ENCODE measurements around the gene SHROOM1. TPM values are rescaled to one million over a fixed set of nuclear protein-coding genes. Genes with fewer than 3 reads are reported as not detected.
"Not testable (repeated sequence)": the region's sequence is repeated elsewhere in the genome, so short reads cannot be mapped to it uniquely, and the experiment has no call there.

Gene SHROOM1
- total and polyA plus RNA-seq, 8 donors, result 5.3 to 264 (median 23.2) TPM

DNA sequence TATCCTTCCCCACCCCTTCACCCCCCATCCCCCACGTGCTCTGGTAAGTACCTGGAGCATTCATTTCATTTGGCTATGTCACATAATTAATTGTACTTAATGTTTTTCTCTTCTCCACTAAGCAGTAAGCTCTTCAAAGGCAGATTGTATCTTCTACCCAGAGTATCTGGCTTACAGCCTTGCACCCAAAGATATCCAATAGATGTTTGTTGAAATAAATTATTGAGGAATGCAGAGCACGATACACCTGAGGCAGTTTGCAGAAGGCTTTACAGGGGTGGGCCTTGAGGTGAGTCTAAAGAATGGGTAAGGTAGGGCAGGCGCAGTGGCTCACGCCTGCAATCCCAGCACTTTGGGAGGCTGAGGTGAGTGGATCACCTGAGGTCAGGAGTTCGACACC, 19.8 kb downstream of the SHROOM1 start:
- H3K36me3 ChIP-seq, result no peaks in the 10 kb centered on the region
- H3K4me3 ChIP-seq, result no peak overlapping the region
- H3K4me1 ChIP-seq, result peaks cover 26 to 64% (median 49%) of the 10 kb centered on the region in 4 donors
- 78 to 90% (median 84%) methylated on average over 5 of the region's 5 CpGs for WGBS, 5 donors
- peak overlapping the region in 4 of 5 donors; percentile 11 to 74 (median 60) for H3K27ac ChIP-seq
- peaks cover 5 to 51% (median 29%) of the 10 kb centered on the region in 3 donors for H3K27me3 ChIP-seq
- TF ChIP-seq EP300 (IDR thresholded peaks at IDR 0.05) (no peak), POLR2A (IDR thresholded peaks at IDR 0.05) (no peak), POLR2AphosphoS5 (IDR thresholded peaks at IDR 0.05) (no peak)
- TF ChIP-seq, protein P1, sequence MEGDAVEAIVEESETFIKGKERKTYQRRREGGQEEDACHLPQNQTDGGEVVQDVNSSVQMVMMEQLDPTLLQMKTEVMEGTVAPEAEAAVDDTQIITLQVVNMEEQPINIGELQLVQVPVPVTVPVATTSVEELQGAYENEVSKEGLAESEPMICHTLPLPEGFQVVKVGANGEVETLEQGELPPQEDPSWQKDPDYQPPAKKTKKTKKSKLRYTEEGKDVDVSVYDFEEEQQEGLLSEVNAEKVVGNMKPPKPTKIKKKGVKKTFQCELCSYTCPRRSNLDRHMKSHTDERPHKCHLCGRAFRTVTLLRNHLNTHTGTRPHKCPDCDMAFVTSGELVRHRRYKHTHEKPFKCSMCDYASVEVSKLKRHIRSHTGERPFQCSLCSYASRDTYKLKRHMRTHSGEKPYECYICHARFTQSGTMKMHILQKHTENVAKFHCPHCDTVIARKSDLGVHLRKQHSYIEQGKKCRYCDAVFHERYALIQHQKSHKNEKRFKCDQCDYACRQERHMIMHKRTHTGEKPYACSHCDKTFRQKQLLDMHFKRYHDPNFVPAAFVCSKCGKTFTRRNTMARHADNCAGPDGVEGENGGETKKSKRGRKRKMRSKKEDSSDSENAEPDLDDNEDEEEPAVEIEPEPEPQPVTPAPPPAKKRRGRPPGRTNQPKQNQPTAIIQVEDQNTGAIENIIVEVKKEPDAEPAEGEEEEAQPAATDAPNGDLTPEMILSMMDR (IDR thresholded peaks at IDR 0.05), result no peak
- no peak for DNase-seq
- intact Hi-C loops (cut with DNase I; ENCODE audit: low total_unique reads), result no loop called here
- H3K9me3 ChIP-seq, result no peaks in the 10 kb centered on the region

DNA sequence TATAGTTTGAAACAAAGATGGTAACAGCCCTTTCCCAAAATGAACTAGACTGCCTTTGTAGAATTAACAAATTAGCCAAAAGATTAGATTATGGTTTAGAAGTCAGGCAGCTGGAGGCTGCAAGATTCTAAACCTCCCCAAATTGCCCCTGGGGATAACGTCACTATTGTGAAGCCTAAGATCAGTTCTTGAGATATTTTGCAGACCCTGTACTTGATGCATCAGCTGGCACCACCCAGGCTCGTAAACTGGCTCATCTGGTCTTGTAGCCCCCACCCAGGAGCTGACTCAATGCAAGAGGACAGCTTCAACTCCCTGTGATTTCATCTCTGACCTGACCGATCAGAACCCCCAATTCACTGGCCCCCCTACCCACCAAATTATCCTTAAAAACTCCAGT, 21.6 kb downstream of the SHROOM1 start:
- no peak for TF ChIP-seq POLR2A (IDR thresholded peaks at IDR 0.05)
- TF ChIP-seq, protein P1 (IDR thresholded peaks at IDR 0.05), result no peak
- TF ChIP-seq POLR2AphosphoS5 (IDR thresholded peaks at IDR 0.05), result no peak
- no peak for TF ChIP-seq EP300 (IDR thresholded peaks at IDR 0.05)
- Histone ChIP-seq H3K27me3 (peaks cover 0 to 40% (median 24%) of the 10 kb centered on the region in 3 donors), H3K4me3 (no peak overlapping the region), H3K36me3 (no peaks in the 10 kb centered on the region), H3K4me1 (peaks cover 21 to 53% (median 41%) of the 10 kb centered on the region in 4 donors), H3K27ac (peak overlapping the region; percentile 42 to 74 (median 67)), H3K9me3 (no peaks in the 10 kb centered on the region)
- DNase-seq, result no peak
- intact Hi-C loops (cut with DNase I; ENCODE audit: low total_unique reads), result no loop called here
- 20 to 47% (median 30%) methylated on average over 3 of the region's 3 CpGs for WGBS, 5 donors

GRCh38 chr5:132808448-132808847, 22.0 kb downstream of the SHROOM1 start:
- peaks cover 19 to 49% (median 37%) of the 10 kb centered on the region in 4 donors for H3K4me1 ChIP-seq
- H3K27me3 ChIP-seq, result peaks cover 0 to 36% (median 20%) of the 10 kb centered on the region in 3 donors
- no peaks in the 10 kb centered on the region for H3K9me3 ChIP-seq
- no peak for DNase-seq
- H3K36me3 ChIP-seq, result no peaks in the 10 kb centered on the region
- 20 to 37% (median 28%) methylated on average over 2 of the region's 2 CpGs for WGBS, 5 donors
- TF ChIP-seq POLR2AphosphoS5 (IDR thresholded peaks at IDR 0.05), result no peak
- TF ChIP-seq EP300 (IDR thresholded peaks at IDR 0.05), result no peak
- TF ChIP-seq POLR2A (IDR thresholded peaks at IDR 0.05), result no peak
- TF ChIP-seq, protein P1 (IDR thresholded peaks at IDR 0.05), result no peak
- no peak overlapping the region for H3K4me3 ChIP-seq
- peak overlapping the region; percentile 45 to 74 (median 67) for H3K27ac ChIP-seq
- intact Hi-C loops (cut with DNase I; ENCODE audit: low total_unique reads), result no loop called here

DNA sequence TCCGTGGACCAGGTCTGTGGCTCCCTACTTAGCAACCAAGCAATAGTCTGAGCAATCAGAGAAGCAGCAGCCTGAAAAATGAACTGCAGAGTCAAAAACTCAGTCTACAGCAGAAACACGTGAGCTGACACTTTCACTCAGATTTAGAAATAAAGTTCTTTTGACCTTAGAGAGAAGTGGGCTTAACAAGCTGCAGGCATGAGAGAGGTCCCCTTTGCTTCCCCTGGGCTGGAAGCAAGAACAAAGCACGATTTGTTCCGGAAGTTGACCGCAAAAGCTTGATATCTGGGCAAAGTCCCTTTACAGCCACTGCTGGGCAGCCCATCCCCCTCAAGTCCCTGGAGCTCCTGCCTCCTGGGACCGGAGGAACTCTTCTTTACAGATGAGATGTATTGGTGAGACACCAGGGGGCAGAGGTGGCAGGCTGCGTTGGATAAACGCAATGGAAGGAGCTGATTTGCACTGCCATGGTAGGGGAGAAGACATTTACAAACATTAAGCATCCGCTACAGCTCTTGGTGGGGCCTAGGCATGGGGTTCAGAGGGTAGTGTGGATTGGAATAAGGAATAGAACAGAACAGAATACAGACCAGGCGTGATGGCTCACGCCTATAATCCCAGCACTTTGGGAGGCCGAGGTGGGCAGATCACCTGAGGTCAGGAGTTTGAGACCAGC, 23.1 kb downstream of the SHROOM1 start:
- TF ChIP-seq POLR2AphosphoS5 (IDR thresholded peaks at IDR 0.05), result peak; percentile 1 to 64 (median 52)
- TF ChIP-seq, protein P1 (IDR thresholded peaks at IDR 0.05), result peak in 1 of 7 experiments; percentile 6
- no peak for TF ChIP-seq EP300 (IDR thresholded peaks at IDR 0.05)
- Histone ChIP-seq H3K4me3 (no peak overlapping the region), H3K4me1 (peaks cover 13 to 39% (median 30%) of the 10 kb centered on the region in 4 donors), H3K9me3 (no peaks in the 10 kb centered on the region), H3K27me3 (peaks cover 0 to 24% (median 16%) of the 10 kb centered on the region in 3 donors), H3K36me3 (no peaks in the 10 kb centered on the region), H3K27ac (peak overlapping the region; percentile 47 to 74 (median 67))
- WGBS, 5 donors, result 26 to 47% (median 37%) methylated on average over 12 of the region's 12 CpGs
- DNase-seq, result peak; percentile 77 to 92
- intact Hi-C loops (cut with DNase I; ENCODE audit: low total_unique reads), result no loop called here

GRCh38 chr5:132806804-132807162, 23.7 kb downstream of the SHROOM1 start:
- Histone ChIP-seq H3K4me1 (peaks cover 13 to 35% (median 28%) of the 10 kb centered on the region in 4 donors), H3K27me3 (peaks cover 0 to 19% (median 12%) of the 10 kb centered on the region in 3 donors), H3K27ac (peak overlapping the region; percentile 47 to 74 (median 67))
- intact Hi-C loops (cut with DNase I; ENCODE audit: low total_unique reads); H3K36me3 ChIP-seq; H3K9me3 ChIP-seq; DNase-seq; H3K4me3 ChIP-seq: not testable (repeated sequence)
- 54 to 74% (median 61%) methylated on average over 12 of the region's 12 CpGs for WGBS, 5 donors

DNA sequence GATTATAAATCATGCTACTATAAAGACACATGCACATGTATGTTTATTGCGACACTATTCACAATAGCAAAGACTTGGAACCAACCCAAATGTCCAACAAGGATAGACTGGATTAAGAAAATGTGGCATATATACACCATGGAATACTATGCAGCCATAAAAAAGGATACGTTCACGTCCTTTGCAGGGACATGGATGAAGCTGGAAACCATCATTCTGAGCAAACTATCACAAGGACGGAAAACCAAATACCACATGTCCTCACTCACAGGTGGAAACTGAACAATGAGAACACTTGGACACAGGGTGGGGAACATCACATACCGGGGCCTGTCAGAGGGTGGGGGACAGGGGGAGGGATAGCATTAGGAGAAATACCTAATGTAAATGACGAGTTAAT, 24.6 kb downstream of the SHROOM1 start:
- H3K4me3 ChIP-seq; H3K9me3 ChIP-seq; H3K27me3 ChIP-seq; intact Hi-C loops (cut with DNase I; ENCODE audit: low total_unique reads); DNase-seq; H3K27ac ChIP-seq; H3K36me3 ChIP-seq: not testable (repeated sequence)
- WGBS, 5 donors, result 87 to 94% (median 92%) methylated on average over 6 of the region's 6 CpGs
- peaks cover 13 to 35% (median 28%) of the 10 kb centered on the region in 4 donors for H3K4me1 ChIP-seq

- H3K9me3 ChIP-seq; DNase-seq; H3K27me3 ChIP-seq; intact Hi-C loops (cut with DNase I; ENCODE audit: low total_unique reads); H3K36me3 ChIP-seq; H3K4me3 ChIP-seq; H3K27ac ChIP-seq: not testable (repeated sequence)
- WGBS, 5 donors, result 94 to 100% (median 100%) methylated on average over 1 of the region's 1 CpG
- peaks cover 11 to 22% (median 19%) of the 10 kb centered on the region in 4 donors for H3K4me1 ChIP-seq
Measured at GRCh38 chr5:132804219-132804618, 26.2 kb downstream of the SHROOM1 start.

Data from stomach (tissue), 9 donors.